ENCODE measurements around the gene CFAP74. TPM values are rescaled to one million over a fixed set of nuclear protein-coding genes. Genes with fewer than 3 reads are reported as not detected.
"Not testable (repeated sequence)": the region's sequence is repeated elsewhere in the genome, so short reads cannot be mapped to it uniquely, and the experiment has no call there.

The CFAP74 gene
- total RNA-seq, 2 donors from 2014 or later, result not detected

DNA sequence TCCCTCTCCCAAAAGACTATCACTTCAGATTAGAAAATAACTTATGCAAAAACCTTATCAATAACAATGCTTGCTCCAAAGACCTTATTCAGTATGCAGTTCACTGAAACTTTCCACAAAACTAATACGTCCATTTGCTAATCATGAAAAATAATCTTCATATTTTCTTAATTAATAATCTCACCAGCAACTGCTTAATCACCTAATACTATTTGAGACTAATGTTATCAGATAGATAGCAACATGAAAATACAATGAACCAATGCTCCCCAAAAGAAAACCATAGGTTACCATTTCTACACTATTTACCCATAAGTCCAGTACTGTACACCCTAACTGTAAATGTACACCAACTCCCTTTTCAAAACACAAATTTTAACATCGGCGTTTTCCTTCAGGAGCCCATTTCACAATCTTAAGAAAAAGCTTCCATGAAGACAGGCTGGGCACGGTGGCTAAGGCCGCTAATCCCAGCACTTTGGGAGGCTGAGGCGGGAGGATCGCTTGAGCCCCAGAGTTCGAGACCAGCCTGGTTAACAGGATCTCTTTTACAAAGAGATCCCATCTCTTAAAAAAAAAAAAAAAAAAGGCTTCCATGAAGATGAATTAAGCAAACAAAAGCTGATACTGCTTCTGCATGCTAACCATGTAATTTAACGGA is 114.4 kb downstream of the CFAP74 start:
- Histone ChIP-seq H3K9me3 (no peaks in the 10 kb centered on the region), H3K36me3 (no peaks in the 10 kb centered on the region), H3K4me1 (ENCODE audit: control insufficient read depth in 1 of 2, low read depth in 2 of 2) (peaks cover 29 to 65% of the 10 kb centered on the region in 2 donors), H3K27me3 (replicated peaks; ENCODE audit: insufficient read depth) (no peaks in the 10 kb centered on the region), H3K4me3 (peak overlapping the region; percentile 97), H3K27ac (peak overlapping the region; percentile 67 to 79)
- TF ChIP-seq, protein P1, sequence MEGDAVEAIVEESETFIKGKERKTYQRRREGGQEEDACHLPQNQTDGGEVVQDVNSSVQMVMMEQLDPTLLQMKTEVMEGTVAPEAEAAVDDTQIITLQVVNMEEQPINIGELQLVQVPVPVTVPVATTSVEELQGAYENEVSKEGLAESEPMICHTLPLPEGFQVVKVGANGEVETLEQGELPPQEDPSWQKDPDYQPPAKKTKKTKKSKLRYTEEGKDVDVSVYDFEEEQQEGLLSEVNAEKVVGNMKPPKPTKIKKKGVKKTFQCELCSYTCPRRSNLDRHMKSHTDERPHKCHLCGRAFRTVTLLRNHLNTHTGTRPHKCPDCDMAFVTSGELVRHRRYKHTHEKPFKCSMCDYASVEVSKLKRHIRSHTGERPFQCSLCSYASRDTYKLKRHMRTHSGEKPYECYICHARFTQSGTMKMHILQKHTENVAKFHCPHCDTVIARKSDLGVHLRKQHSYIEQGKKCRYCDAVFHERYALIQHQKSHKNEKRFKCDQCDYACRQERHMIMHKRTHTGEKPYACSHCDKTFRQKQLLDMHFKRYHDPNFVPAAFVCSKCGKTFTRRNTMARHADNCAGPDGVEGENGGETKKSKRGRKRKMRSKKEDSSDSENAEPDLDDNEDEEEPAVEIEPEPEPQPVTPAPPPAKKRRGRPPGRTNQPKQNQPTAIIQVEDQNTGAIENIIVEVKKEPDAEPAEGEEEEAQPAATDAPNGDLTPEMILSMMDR (IDR thresholded peaks at IDR 0.05), result no peak
- ATAC-seq (ENCODE audit: insufficient number of reproducible peaks, low FRiP score, low read depth) (no peak), DNase-seq (ENCODE audit: low spot score) (no peak)

DNA sequence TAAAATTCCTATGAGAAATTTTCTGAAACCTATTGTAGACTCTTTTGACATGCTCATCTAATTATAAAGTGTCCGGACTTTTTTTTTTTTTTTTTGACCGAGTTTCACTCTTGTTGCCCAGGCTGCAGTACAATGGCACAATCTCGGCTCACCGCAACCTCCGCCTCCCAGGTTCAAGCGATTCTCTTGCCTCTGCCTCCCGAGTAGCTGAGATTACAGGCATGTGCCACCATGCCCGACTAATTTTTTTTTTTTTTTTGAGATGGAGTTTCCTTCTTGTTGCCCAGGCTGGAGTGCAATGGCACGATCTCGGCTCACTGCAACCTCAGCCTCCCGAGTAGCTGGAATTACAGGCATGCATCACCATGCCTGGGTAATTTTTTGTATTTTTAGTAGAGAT is 119.7 kb downstream of the CFAP74 start:
- peak overlapping the region; percentile 19 to 58 for H3K27ac ChIP-seq
- H3K27me3 ChIP-seq (replicated peaks; ENCODE audit: insufficient read depth); H3K4me3 ChIP-seq; H3K36me3 ChIP-seq; DNase-seq (ENCODE audit: low spot score); ATAC-seq (ENCODE audit: insufficient number of reproducible peaks, low FRiP score, low read depth); H3K9me3 ChIP-seq: not testable (repeated sequence)
- peaks cover 52 to 83% of the 10 kb centered on the region in 2 donors for H3K4me1 ChIP-seq (ENCODE audit: control insufficient read depth in 1 of 2, low read depth in 2 of 2)

DNA sequence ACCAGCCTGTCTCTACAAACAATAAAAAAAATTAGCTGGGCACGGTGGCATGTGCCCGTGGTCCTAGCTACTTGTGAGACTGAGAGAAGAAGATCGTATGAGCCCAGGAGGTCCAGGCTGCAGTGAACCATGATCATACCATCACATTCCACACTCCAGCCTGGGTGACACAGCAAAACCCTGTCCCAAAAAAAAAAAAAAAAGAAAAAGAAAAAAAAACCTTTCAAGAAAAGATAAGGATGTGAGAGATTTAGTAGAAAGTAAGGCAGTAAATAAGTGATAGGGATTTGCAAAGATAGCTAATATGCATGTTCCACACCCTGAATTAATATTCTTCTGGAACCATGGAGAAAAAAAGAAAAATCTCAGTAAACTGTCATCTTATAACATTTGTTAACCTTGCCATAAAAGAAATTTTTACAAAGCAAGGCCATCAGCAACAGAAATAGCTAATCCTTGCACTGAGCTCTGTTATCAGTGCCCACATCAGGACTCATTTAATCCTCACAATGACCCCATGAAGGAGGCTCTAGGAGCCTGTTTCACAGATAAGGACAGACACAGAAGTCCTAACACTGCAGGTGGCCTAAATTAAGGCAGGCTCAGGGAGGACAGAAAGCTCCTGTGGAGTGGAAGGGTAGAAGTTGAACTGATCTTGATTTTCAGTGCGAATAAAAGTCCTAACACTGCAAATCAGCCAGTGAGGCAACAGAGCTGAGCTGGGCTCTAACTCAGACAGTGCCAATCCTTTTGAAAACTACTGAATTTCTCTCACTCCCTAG is 120.3 kb downstream of the CFAP74 start:
- DNase-seq (ENCODE audit: low spot score), result no peak
- TF ChIP-seq, protein P1 (IDR thresholded peaks at IDR 0.05), result no peak
- H3K4me3 ChIP-seq, result peak overlapping the region; percentile 12
- no peaks in the 10 kb centered on the region for H3K9me3 ChIP-seq
- peaks cover 46 to 83% of the 10 kb centered on the region in 2 donors for H3K4me1 ChIP-seq (ENCODE audit: control insufficient read depth in 1 of 2, low read depth in 2 of 2)
- H3K27ac ChIP-seq, result peak overlapping the region; percentile 19 to 58
- H3K27me3 ChIP-seq (replicated peaks; ENCODE audit: insufficient read depth), result no peaks in the 10 kb centered on the region
- ATAC-seq (ENCODE audit: insufficient number of reproducible peaks, low FRiP score, low read depth), result no peak
- no peaks in the 10 kb centered on the region for H3K36me3 ChIP-seq

DNA sequence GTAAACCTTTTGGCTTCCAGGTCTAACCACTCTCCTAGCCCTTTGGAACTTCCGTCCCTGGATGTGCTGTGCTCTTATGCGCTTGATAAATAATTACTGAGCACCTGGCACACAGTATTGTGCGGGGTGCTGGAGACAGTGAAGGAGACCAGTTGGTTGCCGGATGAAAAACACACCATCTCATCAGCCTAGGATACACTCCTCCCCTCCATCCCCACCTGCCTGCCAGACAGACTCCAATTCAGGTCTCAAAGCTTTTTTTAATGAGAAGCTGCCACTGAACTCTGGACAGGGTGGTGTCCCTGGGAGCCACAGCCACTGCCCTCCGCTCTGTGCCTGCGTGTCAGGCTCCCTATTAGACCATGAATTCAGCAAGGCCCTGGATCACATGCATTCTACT is 121.9 kb downstream of the CFAP74 start:
- H3K27ac ChIP-seq, result no peak overlapping the region
- no peaks in the 10 kb centered on the region for H3K36me3 ChIP-seq
- ATAC-seq (ENCODE audit: insufficient number of reproducible peaks, low FRiP score, low read depth) (no peak), DNase-seq (ENCODE audit: low spot score) (no peak)
- H3K4me1 ChIP-seq (ENCODE audit: control insufficient read depth in 1 of 2, low read depth in 2 of 2), result peaks cover 41 to 79% of the 10 kb centered on the region in 2 donors
- H3K9me3 ChIP-seq, result no peaks in the 10 kb centered on the region
- TF ChIP-seq, protein P1 (IDR thresholded peaks at IDR 0.05), result no peak
- H3K4me3 ChIP-seq, result no peak overlapping the region
- H3K27me3 ChIP-seq (replicated peaks; ENCODE audit: insufficient read depth), result no peaks in the 10 kb centered on the region

DNA sequence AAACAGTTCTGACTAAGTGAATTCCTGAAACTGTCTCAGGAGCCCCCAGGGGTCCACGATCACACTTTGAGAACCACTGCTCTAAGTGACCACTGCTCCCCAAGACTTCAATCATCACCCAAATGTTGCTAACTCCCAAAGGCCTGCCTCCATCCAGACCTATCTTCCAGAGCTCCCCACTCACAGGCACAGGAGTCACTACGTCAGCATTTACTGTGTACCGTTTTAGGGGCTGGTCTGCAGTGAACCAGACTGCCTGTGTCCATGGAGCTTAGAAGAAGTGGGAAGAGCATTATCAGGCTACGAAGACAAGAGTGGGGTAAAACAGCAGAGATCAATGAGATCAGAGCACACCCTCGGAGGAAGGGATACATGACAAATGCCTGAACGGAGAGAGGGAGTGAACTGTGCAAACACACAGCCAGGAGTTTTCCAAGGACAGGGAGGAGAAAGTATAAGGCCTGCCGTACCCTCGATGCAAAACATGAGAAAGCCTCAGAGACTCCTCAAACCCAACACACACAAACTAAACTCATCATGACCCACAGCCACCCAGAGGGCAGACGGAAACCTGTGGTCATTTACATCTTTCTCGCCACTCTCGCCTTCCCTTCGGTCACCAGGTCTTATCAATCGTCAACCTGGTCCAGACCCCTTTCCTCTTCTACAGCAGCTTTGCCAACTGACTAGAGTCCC is 122.8 kb downstream of the CFAP74 start:
- H3K36me3 ChIP-seq, result peaks cover 4% of the 10 kb centered on the region
- H3K27ac ChIP-seq, result no peak overlapping the region
- DNase-seq (ENCODE audit: low spot score), result no peak
- no peak for ATAC-seq (ENCODE audit: insufficient number of reproducible peaks, low FRiP score, low read depth)
- TF ChIP-seq, protein P1 (IDR thresholded peaks at IDR 0.05), result no peak
- no peak overlapping the region for H3K4me3 ChIP-seq
- H3K9me3 ChIP-seq, result no peaks in the 10 kb centered on the region
- no peaks in the 10 kb centered on the region for H3K27me3 ChIP-seq (replicated peaks; ENCODE audit: insufficient read depth)
- H3K4me1 ChIP-seq (ENCODE audit: control insufficient read depth in 1 of 2, low read depth in 2 of 2), result peaks cover 32 to 79% of the 10 kb centered on the region in 2 donors

Measured in thoracic aorta (tissue), 2 donors.